Tibial nerve (tissue), 4 donors: ENCODE measurements around the gene ROCK2. TPM values are rescaled to one million over a fixed set of nuclear protein-coding genes. Genes with fewer than 3 reads are reported as not detected.

ENCODE experiments used
- DNase-seq, 2 donors: peaks; one replicate each; pipeline ENCODE4 v3.0.0-alpha.2; 2019; ENCODE audit warnings: low spot score in 2 of 2
- H3K27ac ChIP-seq, 4 donors: fragments of 200-600 bp; sonication (generic) in 3 of 4; one replicate each; pipeline ENCODE4 v1.5.1; 2017 to 2019; ENCODE audit warnings: mild to moderate bottlenecking in 1 of 4
- H3K27me3 ChIP-seq, 2 donors: fragments of 200-600 bp; sonication (generic) in 1 of 2; one replicate each; pipeline versions ENCODE4 v1.5.1 to v1.6.0; 2017 to 2019
- H3K36me3 ChIP-seq, 3 donors: fragments of 200-600 bp; sonication (generic); one replicate each; pipeline ENCODE4 v1.5.1; 2018 to 2019
- H3K4me1 ChIP-seq, 4 donors: fragments of 200-600 bp; sonication (generic) in 3 of 4; one replicate each; pipeline ENCODE4 v1.5.1; 2017 to 2019
- H3K4me3 ChIP-seq, 4 donors: fragments of 200-600 bp; sonication (generic) in 3 of 4; one replicate each; pipeline ENCODE4 v1.5.1; 2017 to 2019; ENCODE audit warnings: mild to moderate bottlenecking in 1 of 4, moderate library complexity in 1 of 4
- H3K9me3 ChIP-seq, 4 donors: fragments of 200-600 bp; sonication (generic) in 3 of 4; one replicate each; pipeline ENCODE4 v1.5.1; 2017 to 2019
- EP300 ChIP-seq, 2 donors: sonication (generic); formaldehyde crosslinking; IDR thresholded peaks; one replicate each; pipeline ENCODE4 v1.6.1; 2017; ENCODE audit warnings: antibody characterized with exemption in 2 of 2, mild to moderate bottlenecking in 1 of 2
- POLR2A ChIP-seq, 2 donors: fragments of 450-650 bp; IDR thresholded peaks; one replicate each; pipeline ENCODE4 v1.6.1; 2017; ENCODE audit warnings: antibody characterized with exemption in 2 of 2, mild to moderate bottlenecking in 2 of 2, moderate library complexity in 2 of 2
- WGBS, 2 donors: methylation state at CpG; one replicate each; pipeline ENCODE4 v1.1.5; 2018; 5-methylcytosine and 5-hydroxymethylcytosine counted together
- total RNA-seq, 4 donors: library from RNA; depleted of rRNA; stranded (reverse); fragments of >200 nt; gene quantifications; one replicate each; pipeline ENCODE4 v1.1.0, GENCODE V29; 2016
- TF ChIP-seq, protein P1 (sequence below), 5 experiments: fragments of 200-600 bp in 3 of 5; fragments of 450-650 bp in 2 of 5; sonication (generic) in 3 of 5; IDR thresholded peaks; one replicate each; pipeline ENCODE4 v1.5.1; 2016 to 2019; ENCODE audit warnings: antibody characterized with exemption in 5 of 5, mild to moderate bottlenecking in 3 of 5, moderate library complexity in 2 of 5

Gene ROCK2
- total RNA-seq, 4 donors from 2014 or later = 56.4 to 81.6 (median 60.7) TPM

DNA sequence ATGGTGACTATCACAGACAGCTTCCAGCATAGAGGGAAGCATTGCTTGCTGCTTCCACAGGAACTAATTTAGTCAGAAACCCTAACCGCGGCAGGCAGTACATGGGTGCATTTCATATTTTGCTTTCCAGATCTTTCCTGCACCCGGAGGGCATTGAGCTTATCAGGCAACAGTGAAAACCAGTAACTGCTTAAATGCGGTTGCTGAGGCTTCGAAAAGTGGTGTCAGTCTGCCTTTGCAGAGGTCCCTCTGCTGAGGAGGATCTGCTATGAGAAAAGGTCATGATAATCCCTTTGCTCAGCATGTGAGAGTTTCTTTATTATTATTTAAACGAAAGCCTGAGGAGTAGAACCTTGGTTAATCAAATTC is 44.6 kb upstream of the ROCK2 start:
- Histone ChIP-seq H3K9me3 (no peaks in the 10 kb centered on the region), H3K27me3 (no peaks in the 10 kb centered on the region), H3K36me3 (no peaks in the 10 kb centered on the region), H3K4me3 (no peak overlapping the region), H3K4me1 (peaks cover 0 to 35% (median 0%) of the 10 kb centered on the region in 4 donors), H3K27ac (no peak overlapping the region)
- DNase-seq = no peak
- TF ChIP-seq EP300 (IDR thresholded peaks at IDR 0.05) (no peak), POLR2A (IDR thresholded peaks at IDR 0.05) (no peak)
- TF ChIP-seq, protein P1, sequence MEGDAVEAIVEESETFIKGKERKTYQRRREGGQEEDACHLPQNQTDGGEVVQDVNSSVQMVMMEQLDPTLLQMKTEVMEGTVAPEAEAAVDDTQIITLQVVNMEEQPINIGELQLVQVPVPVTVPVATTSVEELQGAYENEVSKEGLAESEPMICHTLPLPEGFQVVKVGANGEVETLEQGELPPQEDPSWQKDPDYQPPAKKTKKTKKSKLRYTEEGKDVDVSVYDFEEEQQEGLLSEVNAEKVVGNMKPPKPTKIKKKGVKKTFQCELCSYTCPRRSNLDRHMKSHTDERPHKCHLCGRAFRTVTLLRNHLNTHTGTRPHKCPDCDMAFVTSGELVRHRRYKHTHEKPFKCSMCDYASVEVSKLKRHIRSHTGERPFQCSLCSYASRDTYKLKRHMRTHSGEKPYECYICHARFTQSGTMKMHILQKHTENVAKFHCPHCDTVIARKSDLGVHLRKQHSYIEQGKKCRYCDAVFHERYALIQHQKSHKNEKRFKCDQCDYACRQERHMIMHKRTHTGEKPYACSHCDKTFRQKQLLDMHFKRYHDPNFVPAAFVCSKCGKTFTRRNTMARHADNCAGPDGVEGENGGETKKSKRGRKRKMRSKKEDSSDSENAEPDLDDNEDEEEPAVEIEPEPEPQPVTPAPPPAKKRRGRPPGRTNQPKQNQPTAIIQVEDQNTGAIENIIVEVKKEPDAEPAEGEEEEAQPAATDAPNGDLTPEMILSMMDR (IDR thresholded peaks at IDR 0.05) = no peak
- 66 to 81% methylated on average over 6 of the region's 6 CpGs for WGBS, 2 donors

- H3K9me3 ChIP-seq = no peaks in the 10 kb centered on the region
- DNase-seq = no peak
- TF ChIP-seq EP300 (IDR thresholded peaks at IDR 0.05) (no peak), POLR2A (IDR thresholded peaks at IDR 0.05) (no peak)
- TF ChIP-seq, protein P1 (IDR thresholded peaks at IDR 0.05) = no peak
- no peak overlapping the region for H3K4me3 ChIP-seq
- H3K27me3 ChIP-seq = no peaks in the 10 kb centered on the region
- WGBS, 2 donors = 70 to 71% methylated on average over 8 of the region's 8 CpGs
- H3K36me3 ChIP-seq = no peaks in the 10 kb centered on the region
- H3K4me1 ChIP-seq = peaks cover 0 to 29% (median 0%) of the 10 kb centered on the region in 4 donors
- peak overlapping the region in 1 of 4 donors; percentile 3 for H3K27ac ChIP-seq
These were observed 44.0 kb upstream of the ROCK2 start for GRCh38 chr2:11388262-11389051.

DNA sequence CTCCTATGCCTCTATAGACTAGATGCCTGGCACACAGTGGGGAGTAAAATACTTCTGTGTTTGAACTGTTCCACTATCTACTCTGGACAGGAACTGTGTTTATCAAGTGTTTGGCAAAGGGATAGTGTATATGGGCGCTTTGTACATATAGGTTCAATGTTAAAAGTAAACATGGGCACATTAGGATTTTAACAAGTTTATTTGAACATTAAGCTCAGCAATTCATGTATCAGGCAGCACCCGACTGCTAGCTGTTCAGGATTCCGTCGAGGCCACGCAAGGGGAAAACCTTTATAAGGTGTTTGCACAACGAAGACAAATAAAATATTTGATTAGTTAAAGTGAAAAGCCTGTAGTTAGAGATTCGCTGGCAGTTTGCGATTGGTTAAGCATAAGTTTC is 43.4 kb upstream of the ROCK2 start:
- Histone ChIP-seq H3K4me1 (peaks cover 0 to 26% (median 0%) of the 10 kb centered on the region in 4 donors), H3K27ac (no peak overlapping the region), H3K27me3 (no peaks in the 10 kb centered on the region), H3K36me3 (no peaks in the 10 kb centered on the region), H3K4me3 (no peak overlapping the region), H3K9me3 (no peaks in the 10 kb centered on the region)
- no peak for DNase-seq
- WGBS, 2 donors = 89 to 92% methylated on average over 8 of the region's 8 CpGs
- no peak for TF ChIP-seq POLR2A (IDR thresholded peaks at IDR 0.05)
- TF ChIP-seq, protein P1 (IDR thresholded peaks at IDR 0.05) = no peak
- TF ChIP-seq EP300 (IDR thresholded peaks at IDR 0.05) = no peak

DNA sequence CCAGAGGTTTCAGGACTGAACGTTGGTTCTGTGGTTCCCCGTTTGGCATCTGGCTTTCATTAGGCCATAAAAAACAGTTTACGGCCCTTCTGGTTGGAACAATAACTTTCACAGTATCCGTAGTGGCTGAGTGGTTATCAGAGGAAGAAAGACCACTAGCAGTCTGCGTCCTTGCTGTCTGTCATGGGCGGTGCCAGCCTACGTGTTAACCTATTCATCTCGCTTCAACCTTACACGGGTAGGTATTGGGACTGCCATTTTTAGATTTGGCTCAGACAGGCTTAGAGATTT is 42.6 kb upstream of the ROCK2 start:
- Histone ChIP-seq H3K36me3 (no peaks in the 10 kb centered on the region), H3K9me3 (no peaks in the 10 kb centered on the region), H3K27ac (no peak overlapping the region), H3K27me3 (no peaks in the 10 kb centered on the region), H3K4me3 (no peak overlapping the region), H3K4me1 (peaks cover 0 to 24% (median 0%) of the 10 kb centered on the region in 4 donors)
- DNase-seq = no peak
- 60 to 71% methylated on average over 9 of the region's 9 CpGs for WGBS, 2 donors
- TF ChIP-seq, protein P1 (IDR thresholded peaks at IDR 0.05) = no peak

GRCh38 chr2:11385847-11386246 is 41.4 kb upstream of the ROCK2 start:
- Histone ChIP-seq H3K27me3 (no peaks in the 10 kb centered on the region), H3K27ac (no peak overlapping the region), H3K9me3 (no peaks in the 10 kb centered on the region), H3K4me3 (no peak overlapping the region), H3K36me3 (no peaks in the 10 kb centered on the region), H3K4me1 (peaks cover 0 to 16% (median 0%) of the 10 kb centered on the region in 4 donors)
- DNase-seq = no peak
- TF ChIP-seq POLR2A (IDR thresholded peaks at IDR 0.05) (no peak), EP300 (IDR thresholded peaks at IDR 0.05) (no peak)
- TF ChIP-seq, protein P1 (IDR thresholded peaks at IDR 0.05) = no peak
- 67 to 76% methylated on average over 3 of the region's 3 CpGs for WGBS, 2 donors
